Measurements from ENCODE around the gene EEF1A1.

GRCh38 chr6:73560182-73560732 lies 39.4 kb upstream of the EEF1A1 start:
- TF ChIP-seq CTCF (IDR thresholded peaks at IDR 0.05; ENCODE audit: insufficient read depth, low read length), result no peak
- no peak for TF ChIP-seq POLR2AphosphoS5 (IDR thresholded peaks at IDR 0.05; ENCODE audit: low read depth)
- no peak for TF ChIP-seq REST (IDR thresholded peaks at IDR 0.05; ENCODE audit: insufficient replicate concordance, low read depth)

All from HL-60 (cell line).